HCT116 (cell line): ENCODE data around the gene ASPRV1. TPM values are rescaled to one million over a fixed set of nuclear protein-coding genes. Genes with fewer than 3 reads are reported as not detected.

ENCODE experiments used
- ATAC-seq: fragments of 200-7000 bp; cut with Tn5 transposase; 2 replicates; pipeline ENCODE4 v1.9.1; 2020; ENCODE audit warnings: mild to moderate bottlenecking, moderate library complexity
- BruUV-seq: library from RNA; stranded (reverse); fragments of 400-500 nt; replicated peaks from 2 replicates; lab custom pipeline; 2021; lab: Mats Ljungman, UMichigan
- CTCF ChIA-PET: fragments of 300-600 bp; sonication (Branson Sonifier 250); formaldehyde crosslinking; loops from one replicate; lab custom pipeline; 2021; ENCODE audit warnings: antibody characterized with exemption; lab: Charles Lee
- POLR2A ChIA-PET: fragments of 300-600, 350-600 bp; sonication (Branson Sonifier 250); formaldehyde crosslinking; loops from one replicate; lab custom pipeline; 2021; ENCODE audit warnings: antibody characterized with exemption; lab: Charles Lee
- RAD21 ChIA-PET, 2 experiments: fragments of 300-600 bp; sonication (Branson Sonifier 250); formaldehyde crosslinking; loops; one replicate each; lab custom pipeline; 2023; ENCODE audit warnings: low total read pairs in 2 of 2; ENCODE audit not compliant: uncharacterized antibody in 2 of 2, unreplicated experiment in 2 of 2, low non-redundant PET in 1 of 2; lab: Charles Lee
- DNase-seq: peaks from one replicate; pipeline ENCODE4 v3.0.0-alpha.2; 2010; ENCODE audit warnings: low read depth, low spot score
- H2AFZ ChIP-seq: fragments of 200-600 bp; shearing (Covaris generic), sonication (generic); 2 replicates; pipeline ENCODE4 v1.6.1; 2017; ENCODE audit warnings: low read depth, mixed run types, mixed read lengths, antibody characterized with exemption, low read length; ENCODE audit not compliant: poor library complexity, severe bottlenecking
- H3K27ac ChIP-seq: 2 replicates; pipeline ENCODE4 v1.5.1; 2012; ENCODE audit warnings: low read depth, low read length
- H3K27me3 ChIP-seq: fragments of 200-600 bp; sonication (generic); 2 replicates; pipeline ENCODE4 v1.6.1; 2016; ENCODE audit warnings: mixed run types, low read length, mixed read lengths; ENCODE audit not compliant: insufficient read depth
- H3K36me3 ChIP-seq, 2 experiments: fragments of 200-500 bp in 1 of 2; fragments of 200-600 bp in 1 of 2; sonication (Bioruptor generic) in 1 of 2; sonication (generic) in 1 of 2; 2 replicates each; pipeline versions ENCODE4 v1.5.1 to v1.6.1; 2014 to 2016; ENCODE audit warnings: low read length in 2 of 2, inconsistent platforms in 1 of 2, mixed read lengths in 1 of 2, mixed run types in 1 of 2; ENCODE audit not compliant: insufficient read depth in 2 of 2, control insufficient read depth in 1 of 2
- H3K4me1 ChIP-seq, 2 experiments: fragments of 200-600 bp in 1 of 2; sonication (generic) in 1 of 2; 2 replicates each; pipeline versions ENCODE4 v1.5.1 to v1.6.1; 2012 to 2017; ENCODE audit warnings: low read length in 2 of 2, inconsistent platforms in 1 of 2, mild to moderate bottlenecking in 1 of 2, mixed read lengths in 1 of 2, mixed run types in 1 of 2, moderate library complexity in 1 of 2; ENCODE audit not compliant: insufficient read depth in 2 of 2, control insufficient read depth in 1 of 2
- H3K4me2 ChIP-seq: fragments of 200-600 bp; sonication (generic); 2 replicates; pipeline ENCODE4 v1.6.1; 2017; ENCODE audit warnings: mixed run types, low read length, mixed read lengths
- H3K4me3 ChIP-seq, 2 experiments: fragments of 200-600 bp in 1 of 2; sonication (generic) in 1 of 2; replicated peaks in 1 of 2; 2 replicates each; pipeline ENCODE4 v1.5.1; 2011 to 2016; ENCODE audit warnings: low read length in 2 of 2, control low read depth in 1 of 2, low read depth in 1 of 2, mild to moderate bottlenecking in 1 of 2, mixed read lengths in 1 of 2, mixed run types in 1 of 2
- H3K79me2 ChIP-seq: fragments of 200-600 bp; sonication (generic); 2 replicates; pipeline ENCODE4 v1.6.1; 2017; ENCODE audit warnings: mild to moderate bottlenecking, mixed run types, low read length, moderate library complexity, mixed read lengths; ENCODE audit not compliant: insufficient read depth
- H3K9ac ChIP-seq: fragments of 200-600 bp; sonication (generic); 2 replicates; pipeline ENCODE4 v1.6.1; 2016; ENCODE audit warnings: low read length, mixed read lengths
- H3K9me2 ChIP-seq: fragments of 200-600 bp; sonication (generic), shearing (Covaris generic); 2 replicates; pipeline ENCODE4 v1.6.1; 2017; ENCODE audit warnings: mixed run types, mild to moderate bottlenecking, moderate library complexity; ENCODE audit not compliant: insufficient read depth
- H3K9me3 ChIP-seq, 2 experiments: fragments of 200-500 bp in 1 of 2; fragments of 200-600 bp in 1 of 2; sonication (Bioruptor generic) in 1 of 2; sonication (generic) in 1 of 2; 2 replicates each; pipeline ENCODE4 v1.6.1; 2014 to 2017; ENCODE audit warnings: low read length in 2 of 2, mixed read lengths in 2 of 2, inconsistent platforms in 1 of 2, low read depth in 1 of 2, mild to moderate bottlenecking in 1 of 2, mixed run types in 1 of 2, moderate library complexity in 1 of 2; ENCODE audit not compliant: control insufficient read depth in 1 of 2, insufficient read depth in 1 of 2
- H4K20me1 ChIP-seq: fragments of 200-600 bp; sonication (generic), shearing (Covaris generic); 2 replicates; pipeline ENCODE4 v1.6.1; 2017; ENCODE audit warnings: mixed run types, mild to moderate bottlenecking, moderate library complexity; ENCODE audit not compliant: insufficient read depth
- ATF3 ChIP-seq: IDR thresholded peaks from 2 replicates; pipeline ENCODE4 v1.6.1; 2012
- CBX3 ChIP-seq: IDR thresholded peaks from 2 replicates; pipeline ENCODE4 v1.6.1; 2012; ENCODE audit warnings: low read depth
- EGR1 ChIP-seq: IDR thresholded peaks from 2 replicates; pipeline ENCODE4 v1.6.1; 2012; ENCODE audit warnings: low read depth
- ELF1 ChIP-seq: IDR thresholded peaks from 2 replicates; pipeline ENCODE4 v1.6.1; 2012; ENCODE audit warnings: low read depth, borderline replicate concordance
- EZH2 ChIP-seq: fragments of 200-600 bp; sonication (generic); IDR thresholded peaks from 2 replicates; pipeline ENCODE4 v1.6.1; 2017; ENCODE audit warnings: antibody characterized with exemption, mixed run types
- EZH2phosphoT487 ChIP-seq: fragments of 200-600 bp; IDR thresholded peaks from 2 replicates; pipeline ENCODE4 v1.6.1; 2018; ENCODE audit warnings: antibody characterized with exemption, borderline replicate concordance
- FOSL1 ChIP-seq: IDR thresholded peaks from 2 replicates; pipeline ENCODE4 v1.6.1; 2012; ENCODE audit warnings: low read depth
- JUND ChIP-seq: IDR thresholded peaks from 2 replicates; pipeline ENCODE4 v1.6.1; 2012
- MAX ChIP-seq: IDR thresholded peaks from 2 replicates; pipeline ENCODE4 v1.6.1; 2012
- POLR2A ChIP-seq: IDR thresholded peaks from 2 replicates; pipeline ENCODE4 v1.7.0; 2011; ENCODE audit warnings: borderline replicate concordance; ENCODE audit not compliant: insufficient read depth, insufficient read length; ENCODE audit errors: extremely low read depth
- POLR2AphosphoS5 ChIP-seq: IDR thresholded peaks from 2 replicates; pipeline ENCODE4 v1.6.1; 2011; ENCODE audit warnings: mild to moderate bottlenecking, low read depth, low read length, moderate library complexity
- RAD21 ChIP-seq: IDR thresholded peaks from 2 replicates; pipeline ENCODE4 v1.6.1; 2012; ENCODE audit warnings: low read depth, mild to moderate bottlenecking
- SIN3A ChIP-seq: IDR thresholded peaks from 2 replicates; pipeline ENCODE4 v1.6.1; 2012; ENCODE audit warnings: low read depth
- SP1 ChIP-seq: IDR thresholded peaks from 2 replicates; pipeline ENCODE4 v1.6.1; 2012; ENCODE audit warnings: low read depth
- SRF ChIP-seq: IDR thresholded peaks from 2 replicates; pipeline ENCODE4 v1.6.1; 2012; ENCODE audit warnings: low read depth
- TCF7L2 ChIP-seq: IDR thresholded peaks from 2 replicates; pipeline ENCODE4 v1.7.0; 2011; ENCODE audit warnings: borderline replicate concordance, inconsistent platforms; ENCODE audit not compliant: insufficient read depth, insufficient read length; ENCODE audit errors: extremely low read depth
- ZFX ChIP-seq: fragments of 450-650 bp; IDR thresholded peaks from 2 replicates; pipeline ENCODE4 v1.6.1; 2017
- intact Hi-C: fragments of 100-400 bp; cut with micrococcal nuclease; formaldehyde crosslinking; loops from 2 replicates; pipeline ENCODE4 v1.10.0; 2022
- total RNA-seq: library from RNA; stranded (reverse); gene quantifications from one replicate; pipeline ENCODE4 v1.2.1, GENCODE V29; 2021; ENCODE audit not compliant: unreplicated experiment

The ASPRV1 gene
- total RNA-seq, 1 experiment from 2014 or later = 1.1 TPM

GRCh38 chr2:69986691-69987090 lies 25.3 kb upstream of the ASPRV1 start (continued):
- TF ChIP-seq POLR2AphosphoS5 (no peak), FOSL1 (no peak), TCF7L2 (no peak), EGR1 (no peak), RAD21 (no peak), ELF1 (no peak)

- no peaks in the 10 kb centered on the region for H3K27me3 ChIP-seq
- ATAC-seq (no peak), DNase-seq (no peak)
- no peak for TF ChIP-seq FOSL1
- TF ChIP-seq SIN3A = no peak
- TF ChIP-seq SRF = no peak
- no peak for TF ChIP-seq ELF1
- no peak for TF ChIP-seq CBX3
- TF ChIP-seq ATF3 = no peak
- TF ChIP-seq RAD21 = no peak
- no peak for TF ChIP-seq POLR2A
- no peak for TF ChIP-seq ZFX
- TF ChIP-seq JUND = no peak
- no peak for TF ChIP-seq SP1
- TF ChIP-seq TCF7L2 = no peak
- no peak for TF ChIP-seq EZH2phosphoT487
- no peak for TF ChIP-seq MAX
- no peak for TF ChIP-seq EZH2
- no peaks in the 10 kb centered on the region for H3K9me2 ChIP-seq
- intact Hi-C loops = no loop called here
- no peak overlapping the region for H3K9ac ChIP-seq
- H2AFZ ChIP-seq = no peak overlapping the region
- no peak overlapping the region for H3K4me3 ChIP-seq
- no peaks in the 10 kb centered on the region for H3K36me3 ChIP-seq
- no peaks in the 10 kb centered on the region for H4K20me1 ChIP-seq
- ChIA-PET CTCF (no interaction called here), POLR2A (no interaction called here), RAD21 (no interaction called here)
- BruUV-seq = no TSS peak
- H3K4me2 ChIP-seq = no peak overlapping the region
- H3K79me2 ChIP-seq = no peaks in the 10 kb centered on the region
- peaks cover 9 to 14% of the 10 kb centered on the region in 2 experiments for H3K4me1 ChIP-seq
- no peak overlapping the region for H3K27ac ChIP-seq
- H3K9me3 ChIP-seq = no peaks in the 10 kb centered on the region
These were observed 24.3 kb upstream of the ASPRV1 start for GRCh38 chr2:69985688-69986087.
